HepG2 (cell line): Measurements from ENCODE around the gene ANKIB1.

Source experiments
- CTCF ChIP-seq: sonication (generic); formaldehyde crosslinking; IDR thresholded peaks from 2 replicates; pipeline ENCODE4 v1.5.0; 2020; ENCODE audit warnings: mild to moderate bottlenecking, missing genetic modification reagents, moderate library complexity
- ZNF354B ChIP-seq: sonication (generic); formaldehyde crosslinking; IDR thresholded peaks from 2 replicates; pipeline ENCODE4 v1.8.0; 2022; ENCODE audit warnings: mild to moderate bottlenecking, missing genetic modification reagents
- TF ChIP-seq, protein P1 (sequence below): sonication (generic); formaldehyde crosslinking; conservative IDR thresholded peaks from 2 replicates; pipeline ENCODE4 v1.8.0; 2022; ENCODE audit warnings: low read depth, missing genetic modification reagents
- TF ChIP-seq, protein P2 (sequence below): sonication (generic); formaldehyde crosslinking; IDR thresholded peaks from 2 replicates; pipeline ENCODE4 v1.8.1; 2023; ENCODE audit warnings: mild to moderate bottlenecking, missing genetic modification reagents

DNA sequence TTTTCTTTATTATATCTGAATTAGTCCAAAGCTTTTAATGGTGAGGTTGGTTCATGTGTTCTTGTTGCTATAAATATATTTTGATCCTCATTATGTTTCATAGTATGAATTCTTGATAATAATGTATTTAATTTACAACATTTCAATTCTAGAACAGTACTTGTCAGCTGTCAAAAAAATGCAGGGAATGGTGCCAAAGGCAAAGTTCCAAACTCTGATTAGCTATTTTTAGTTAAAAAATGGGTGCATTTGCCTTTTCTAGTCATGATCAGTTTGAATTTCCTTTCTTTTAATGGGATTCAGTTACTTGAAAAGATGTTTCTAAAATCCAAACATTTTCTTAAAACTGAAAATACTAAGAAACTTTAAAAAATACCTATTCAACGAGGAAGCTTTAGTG lies 49.6 kb downstream of the ANKIB1 start:
- TF ChIP-seq, protein P1, sequence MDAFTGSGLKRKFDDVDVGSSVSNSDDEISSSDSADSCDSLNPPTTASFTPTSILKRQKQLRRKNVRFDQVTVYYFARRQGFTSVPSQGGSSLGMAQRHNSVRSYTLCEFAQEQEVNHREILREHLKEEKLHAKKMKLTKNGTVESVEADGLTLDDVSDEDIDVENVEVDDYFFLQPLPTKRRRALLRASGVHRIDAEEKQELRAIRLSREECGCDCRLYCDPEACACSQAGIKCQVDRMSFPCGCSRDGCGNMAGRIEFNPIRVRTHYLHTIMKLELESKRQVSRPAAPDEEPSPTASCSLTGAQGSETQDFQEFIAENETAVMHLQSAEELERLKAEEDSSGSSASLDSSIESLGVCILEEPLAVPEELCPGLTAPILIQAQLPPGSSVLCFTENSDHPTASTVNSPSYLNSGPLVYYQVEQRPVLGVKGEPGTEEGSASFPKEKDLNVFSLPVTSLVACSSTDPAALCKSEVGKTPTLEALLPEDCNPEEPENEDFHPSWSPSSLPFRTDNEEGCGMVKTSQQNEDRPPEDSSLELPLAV (CRISPR knock-in tag), result no peak
- TF ChIP-seq, protein P2, sequence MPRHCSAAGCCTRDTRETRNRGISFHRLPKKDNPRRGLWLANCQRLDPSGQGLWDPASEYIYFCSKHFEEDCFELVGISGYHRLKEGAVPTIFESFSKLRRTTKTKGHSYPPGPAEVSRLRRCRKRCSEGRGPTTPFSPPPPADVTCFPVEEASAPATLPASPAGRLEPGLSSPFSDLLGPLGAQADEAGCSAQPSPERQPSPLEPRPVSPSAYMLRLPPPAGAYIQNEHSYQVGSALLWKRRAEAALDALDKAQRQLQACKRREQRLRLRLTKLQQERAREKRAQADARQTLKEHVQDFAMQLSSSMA, result no peak
- TF ChIP-seq ZNF354B (no peak), CTCF (no peak)
